ENCODE data around the gene TAS2R50. TPM values are rescaled to one million over a fixed set of nuclear protein-coding genes. Genes with fewer than 3 reads are reported as not detected.

The TAS2R50 gene
- total RNA-seq, 2 donors from 2014 or later, result 1.2 to 1.6 TPM

DNA sequence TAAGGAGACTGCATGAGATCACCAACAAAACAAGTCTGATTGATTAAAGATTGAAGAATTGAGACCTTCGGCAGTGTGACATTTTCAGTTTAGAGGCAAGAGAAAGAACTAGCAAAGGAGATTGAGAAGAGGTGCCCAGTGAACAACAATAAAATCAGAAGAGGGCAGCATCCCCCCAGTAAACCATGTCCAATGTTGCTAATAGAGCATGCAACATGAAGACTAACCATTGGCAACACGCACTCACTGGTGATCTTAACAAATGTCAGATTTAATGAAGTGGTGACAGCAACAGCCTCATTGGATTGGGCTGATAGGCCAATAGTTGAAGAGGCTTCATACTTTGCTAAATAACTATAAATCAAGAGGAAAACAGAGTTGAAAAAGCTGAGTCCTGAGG, 26.9 kb downstream of the TAS2R50 start:
- DNase-seq (no peak), ATAC-seq (peak; percentile 39)
- intact Hi-C loops (cut with DNase I, micrococcal nuclease), result no loop called here

DNA sequence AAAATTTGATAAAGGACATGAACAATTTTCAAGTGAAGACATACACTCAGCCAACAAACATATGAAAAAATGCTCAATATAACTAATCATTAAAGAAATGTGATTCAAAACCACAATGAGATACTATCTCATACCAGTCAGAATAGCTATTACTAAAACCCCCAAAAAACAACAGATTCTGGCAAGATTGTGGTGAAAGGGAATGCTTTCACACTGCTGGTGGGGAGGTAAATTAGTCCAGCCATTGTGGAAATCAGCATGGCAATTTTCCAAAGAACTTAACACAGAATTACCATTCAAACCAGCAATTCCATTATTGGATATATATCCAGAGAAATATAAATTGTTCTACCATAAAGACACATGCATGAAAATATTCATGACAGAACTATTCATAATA, 29.0 kb downstream of the TAS2R50 start:
- intact Hi-C loops (cut with DNase I, micrococcal nuclease), result no loop called here
- DNase-seq (no peak), ATAC-seq (no peak)

DNA sequence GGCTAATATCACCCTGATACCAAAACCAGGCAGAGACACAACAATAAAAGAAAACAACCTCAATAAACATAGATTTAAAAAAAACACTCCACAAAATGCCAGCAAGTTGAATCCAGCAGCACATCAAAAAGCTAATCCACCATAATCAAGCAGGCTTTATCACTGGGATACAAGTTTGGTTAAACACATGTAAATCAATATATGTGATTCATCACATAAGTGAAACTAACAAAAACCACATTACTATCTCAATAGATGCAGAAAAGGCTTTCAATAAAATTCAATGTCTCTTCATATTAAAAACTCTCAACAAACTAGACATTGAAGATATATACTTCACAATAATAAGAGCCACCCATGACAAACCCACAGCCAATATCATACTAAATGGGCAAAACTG, 30.6 kb downstream of the TAS2R50 start:
- DNase-seq, result no peak
- ATAC-seq, result no peak
- intact Hi-C loops (cut with DNase I, micrococcal nuclease), result no loop called here

DNA sequence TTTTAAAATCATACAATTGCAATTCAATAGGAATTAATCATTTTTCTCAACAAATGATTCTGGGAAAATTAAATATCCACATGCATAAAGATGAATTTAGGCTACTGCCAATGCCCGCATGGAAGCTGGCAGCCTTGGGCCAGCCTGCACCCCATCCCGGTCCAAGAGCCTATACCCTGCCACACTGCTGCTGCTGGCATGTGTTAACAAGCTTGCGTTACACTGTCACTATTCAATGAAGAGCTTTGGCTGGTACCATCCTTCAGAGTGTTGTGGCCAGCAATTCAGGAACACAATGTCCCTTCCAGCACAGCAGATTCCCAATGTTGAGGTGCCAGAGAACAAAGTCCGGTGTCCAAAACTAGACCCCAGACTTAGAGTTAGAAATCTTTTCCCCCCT, 34.1 kb downstream of the TAS2R50 start:
- ATAC-seq, result no peak
- intact Hi-C loops (cut with DNase I, micrococcal nuclease), result no loop called here
- DNase-seq, result no peak

DNA sequence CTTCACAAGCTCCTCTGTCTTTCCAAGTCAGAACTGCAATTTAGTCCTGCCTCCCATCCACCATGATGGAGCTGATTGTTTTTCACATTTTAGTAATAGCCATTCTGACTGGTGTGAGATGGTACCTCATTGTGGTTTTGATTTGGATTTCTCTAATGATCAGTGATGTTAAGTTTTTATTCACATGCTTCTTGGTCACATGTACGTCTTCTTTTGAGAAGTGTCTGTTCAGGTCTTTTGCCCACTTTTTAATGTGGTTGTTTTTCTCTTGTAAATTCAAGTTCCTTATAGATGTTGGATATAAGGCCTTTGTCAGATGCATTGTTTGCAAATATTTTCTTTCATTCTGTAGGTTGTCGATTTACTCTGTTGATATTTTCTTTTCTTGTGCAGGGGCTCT, 43.5 kb downstream of the TAS2R50 start:
- ATAC-seq (no peak), DNase-seq (no peak)
- intact Hi-C loops (cut with DNase I, micrococcal nuclease), result no loop called here

DNA sequence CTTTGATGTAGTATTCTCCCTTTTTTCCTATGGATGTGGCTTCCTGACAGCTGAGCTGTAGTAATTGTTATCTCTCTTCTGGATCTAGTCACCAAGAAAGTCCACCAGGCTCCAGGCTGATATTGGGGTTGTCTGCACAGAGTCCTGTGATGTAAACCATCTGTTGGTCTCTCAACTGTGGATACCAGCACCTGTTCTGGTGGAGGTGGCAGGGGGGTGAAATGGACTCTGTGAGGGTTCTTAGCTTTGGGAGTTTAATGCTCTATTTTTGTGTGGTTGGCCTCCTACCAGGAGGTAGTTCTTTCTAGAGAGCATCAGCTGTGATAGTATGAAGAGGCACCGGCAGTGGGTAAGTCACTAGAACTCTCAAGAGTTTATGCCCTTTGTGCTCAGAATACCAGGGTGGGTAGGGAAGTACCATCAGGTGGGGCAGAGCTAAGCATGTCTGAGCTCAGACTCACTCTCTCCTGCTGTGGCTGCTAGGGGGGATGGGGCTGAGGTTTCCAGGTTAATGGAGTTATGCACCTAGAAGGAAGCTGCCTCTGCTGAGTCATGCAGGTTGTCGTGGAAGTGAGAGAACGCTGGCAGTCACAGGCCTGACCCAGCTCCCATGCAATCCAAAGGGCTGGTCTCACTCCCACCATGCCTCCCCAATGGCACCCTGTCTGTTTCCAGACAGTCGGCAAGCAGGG, 44.6 kb downstream of the TAS2R50 start:
- intact Hi-C loops (cut with DNase I, micrococcal nuclease), result no loop called here
- DNase-seq (no peak), ATAC-seq (peak; percentile 14)

DNA sequence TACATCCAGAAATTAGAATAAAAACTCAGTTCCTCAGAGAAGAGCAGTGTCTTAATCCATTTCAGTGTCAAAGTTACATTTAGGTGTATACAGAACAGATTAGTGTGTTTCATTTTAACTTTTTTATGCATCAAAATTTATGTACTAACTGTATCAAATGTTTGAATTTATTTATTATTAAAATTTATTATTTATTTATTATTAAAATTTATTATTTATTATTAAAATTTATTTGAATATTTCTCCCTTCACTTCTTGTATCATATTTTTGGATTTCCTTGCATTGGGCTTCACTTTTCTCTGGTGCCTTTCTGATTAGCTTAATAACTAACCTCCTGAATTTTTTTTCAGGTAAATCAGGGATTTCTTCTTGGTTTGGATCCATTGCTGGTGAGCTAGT, 45.3 kb downstream of the TAS2R50 start:
- intact Hi-C loops (cut with DNase I, micrococcal nuclease), result no loop called here
- ATAC-seq, result no peak
- DNase-seq, result no peak

DNA sequence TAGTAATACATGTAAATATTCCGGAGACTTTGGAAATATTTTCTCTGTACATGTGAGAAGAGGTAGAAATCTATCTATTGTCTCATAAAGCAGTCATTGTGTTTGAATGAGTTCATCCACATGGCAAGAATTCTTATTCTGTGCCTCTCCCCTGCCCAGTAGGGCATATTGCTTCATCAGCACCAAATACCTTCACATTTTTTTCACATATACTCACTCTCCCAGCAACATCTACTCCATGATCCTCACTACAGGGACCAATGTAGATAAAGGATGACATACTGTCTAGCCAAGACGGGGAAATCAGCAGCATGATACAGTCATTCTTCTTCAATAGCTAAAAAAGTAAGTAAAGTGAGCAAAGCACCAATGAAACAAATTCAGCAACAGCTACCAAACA, 46.3 kb downstream of the TAS2R50 start:
- no peak for ATAC-seq
- intact Hi-C loops (cut with DNase I, micrococcal nuclease), result no loop called here
- DNase-seq, result no peak

DNA sequence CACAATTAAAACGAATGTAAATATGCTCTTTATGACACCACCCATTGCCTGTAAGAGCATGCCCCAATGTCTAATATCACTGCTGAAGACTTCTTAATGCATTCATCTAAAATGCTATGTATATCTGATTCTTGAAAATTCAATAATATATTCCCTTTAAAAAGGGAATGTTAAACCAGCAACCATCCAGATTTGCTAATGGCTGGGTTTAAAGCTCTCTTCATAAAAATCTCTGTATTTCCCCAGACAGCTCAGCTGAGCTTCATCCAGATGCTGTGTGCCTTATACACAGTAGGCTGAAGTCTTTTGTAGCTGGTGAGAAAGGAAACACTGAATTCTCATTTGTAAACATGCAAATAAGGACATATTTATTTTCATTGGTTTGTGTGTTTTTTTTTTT, 47.5 kb downstream of the TAS2R50 start, which contains the start of gene TAS2R14:
Gene TAS2R14, minus strand, starts transcription at position 101 of the 400 bp plus-strand sequence. Its CDS starts 56 bp downstream, at position 45.
- DNase-seq (no peak), ATAC-seq (no peak)
- intact Hi-C loops (cut with DNase I, micrococcal nuclease), result no loop called here

DNA sequence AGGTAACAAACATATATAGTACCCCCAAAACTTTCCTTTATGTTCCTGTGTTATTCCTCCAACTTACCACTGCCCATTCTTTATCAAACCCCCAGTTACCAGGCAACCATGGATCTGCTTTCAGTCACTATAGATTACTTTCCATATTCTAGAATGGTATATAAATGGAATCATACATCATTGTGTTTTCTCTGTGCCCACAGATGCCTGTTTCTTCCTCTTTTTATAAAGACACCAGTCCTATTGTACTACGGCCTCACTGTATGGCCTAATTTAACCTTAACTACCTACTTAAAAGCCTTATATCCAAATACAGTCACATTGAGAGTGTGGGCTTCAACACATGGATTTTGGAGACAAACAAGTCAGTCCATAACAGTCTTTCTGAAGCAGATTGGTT, 50.2 kb downstream of the TAS2R50 start:
- DNase-seq, result no peak
- intact Hi-C loops (cut with DNase I, micrococcal nuclease), result no loop called here
- no peak for ATAC-seq

Other genes starting within 250 kb of the TAS2R50 start
- gene TAS2R7, start 184.3 kb downstream of the TAS2R50 start, total RNA-seq, result not detected
- gene TAS2R8, start 179.6 kb downstream of the TAS2R50 start, total RNA-seq, result not detected
- not detected for gene TAS2R9, start 176.7 kb downstream of the TAS2R50 start, total RNA-seq
- gene TAS2R10, start 160.6 kb downstream of the TAS2R50 start, total RNA-seq, result not detected
- gene PRR4, start 137.4 kb downstream of the TAS2R50 start, total RNA-seq, result 1 to 10 TPM; 1.0 to 2.3 TPM
- 10 to 100 TPM; 10.6 to 13.8 TPM for gene PRH1, start 102.7 kb downstream of the TAS2R50 start, total RNA-seq
- gene TAS2R13, start 77.3 kb downstream of the TAS2R50 start, total RNA-seq, result 1 to 10 TPM; 1.3 to 1.9 TPM
- gene PRH2, start 57.7 kb downstream of the TAS2R50 start, total RNA-seq, result not detected
- gene TAS2R14, start 47.6 kb downstream of the TAS2R50 start, total RNA-seq, result 1 to 10 TPM; 1.8 to 2.1 TPM
- 1 to 10 TPM; 1.6 to 1.7 TPM for gene TAS2R20, start 11.4 kb upstream of the TAS2R50 start, total RNA-seq
- gene TAS2R19, start 35.7 kb upstream of the TAS2R50 start, total RNA-seq, result 1 to 10 TPM; 2.9 TPM
- 1 to 10 TPM; 3.3 to 3.7 TPM for gene TAS2R31, start 44.5 kb upstream of the TAS2R50 start, total RNA-seq
- gene TAS2R46, start 75.4 kb upstream of the TAS2R50 start, total RNA-seq, result 1 to 10 TPM in 1 of 2 donors, under 1 TPM in 1; 0.95 to 2.5 TPM
- under 1 TPM in 1 of 2 donors, not detected in 1; 0.42 TPM for gene TAS2R43, start 105.4 kb upstream of the TAS2R50 start, total RNA-seq
- 1 to 10 TPM; 2.3 to 4.0 TPM for gene TAS2R30, start 147.7 kb upstream of the TAS2R50 start, total RNA-seq
- gene SMIM10L1, start 184.3 kb upstream of the TAS2R50 start, total RNA-seq, result 1 to 10 TPM; 7.6 to 8.1 TPM
- gene TAS2R42, start 200.0 kb upstream of the TAS2R50 start, total RNA-seq, result not detected

Data from left colon (tissue), 2 donors.